Astrocyte of the spinal cord (primary cell): ENCODE measurements around the gene ZNF592.

Experiments used
- DNase-seq: peaks from one replicate; pipeline ENCODE4 v3.0.0; 2011; ENCODE audit warnings: low read depth, low spot score
- H3K4me3 ChIP-seq: 2 replicates; pipeline ENCODE4 v1.5.1; 2011; ENCODE audit warnings: low read depth, mild to moderate bottlenecking, low read length, moderate library complexity
- in situ Hi-C: cut with HindIII; loops from 2 replicates; pipeline ENCODE4 v1.10.0; 2017; ENCODE audit warnings: low sequenced_read_pairs
- TF ChIP-seq, protein P1 (sequence below): IDR thresholded peaks from 2 replicates; pipeline ENCODE4 v1.5.1; 2012; ENCODE audit warnings: low read depth, mild to moderate bottlenecking, low read length, inconsistent platforms

ZNF592 gene

DNA sequence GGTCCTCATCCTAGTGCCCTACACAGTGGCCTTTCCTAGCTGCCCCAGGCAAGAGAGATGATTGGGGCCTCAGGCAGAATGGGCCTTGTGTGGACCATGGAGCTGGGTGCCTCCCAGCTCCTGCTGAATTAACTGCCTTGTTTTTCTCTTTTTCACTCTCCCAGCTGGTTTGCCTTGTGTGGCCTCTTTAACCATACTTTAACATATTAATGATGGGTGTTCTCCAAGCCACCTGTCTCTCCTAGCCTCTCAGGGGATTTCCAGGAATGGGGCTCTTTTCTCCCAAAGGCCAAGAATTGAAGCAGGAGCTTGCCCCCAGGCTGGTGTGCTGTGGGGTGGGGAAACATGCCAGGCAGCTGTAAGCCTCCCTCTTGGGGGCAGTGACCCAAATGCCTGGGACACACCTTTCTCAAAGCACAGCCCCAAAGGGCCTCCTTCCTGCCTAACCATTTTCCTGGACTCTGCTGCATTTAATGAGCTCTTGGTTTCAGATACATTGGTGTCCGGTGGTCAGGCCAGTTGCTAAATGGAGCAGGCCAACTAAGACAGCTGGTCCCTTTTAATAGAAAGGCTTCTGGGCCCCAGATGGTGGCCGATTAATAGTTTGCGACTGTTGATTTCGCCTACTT is 74.4 kb downstream of the ZNF592 start:
- in situ Hi-C loops = no loop called here
- TF ChIP-seq, protein P1, sequence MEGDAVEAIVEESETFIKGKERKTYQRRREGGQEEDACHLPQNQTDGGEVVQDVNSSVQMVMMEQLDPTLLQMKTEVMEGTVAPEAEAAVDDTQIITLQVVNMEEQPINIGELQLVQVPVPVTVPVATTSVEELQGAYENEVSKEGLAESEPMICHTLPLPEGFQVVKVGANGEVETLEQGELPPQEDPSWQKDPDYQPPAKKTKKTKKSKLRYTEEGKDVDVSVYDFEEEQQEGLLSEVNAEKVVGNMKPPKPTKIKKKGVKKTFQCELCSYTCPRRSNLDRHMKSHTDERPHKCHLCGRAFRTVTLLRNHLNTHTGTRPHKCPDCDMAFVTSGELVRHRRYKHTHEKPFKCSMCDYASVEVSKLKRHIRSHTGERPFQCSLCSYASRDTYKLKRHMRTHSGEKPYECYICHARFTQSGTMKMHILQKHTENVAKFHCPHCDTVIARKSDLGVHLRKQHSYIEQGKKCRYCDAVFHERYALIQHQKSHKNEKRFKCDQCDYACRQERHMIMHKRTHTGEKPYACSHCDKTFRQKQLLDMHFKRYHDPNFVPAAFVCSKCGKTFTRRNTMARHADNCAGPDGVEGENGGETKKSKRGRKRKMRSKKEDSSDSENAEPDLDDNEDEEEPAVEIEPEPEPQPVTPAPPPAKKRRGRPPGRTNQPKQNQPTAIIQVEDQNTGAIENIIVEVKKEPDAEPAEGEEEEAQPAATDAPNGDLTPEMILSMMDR = no peak
- H3K4me3 ChIP-seq = no peak overlapping the region
- no peak for DNase-seq

DNA sequence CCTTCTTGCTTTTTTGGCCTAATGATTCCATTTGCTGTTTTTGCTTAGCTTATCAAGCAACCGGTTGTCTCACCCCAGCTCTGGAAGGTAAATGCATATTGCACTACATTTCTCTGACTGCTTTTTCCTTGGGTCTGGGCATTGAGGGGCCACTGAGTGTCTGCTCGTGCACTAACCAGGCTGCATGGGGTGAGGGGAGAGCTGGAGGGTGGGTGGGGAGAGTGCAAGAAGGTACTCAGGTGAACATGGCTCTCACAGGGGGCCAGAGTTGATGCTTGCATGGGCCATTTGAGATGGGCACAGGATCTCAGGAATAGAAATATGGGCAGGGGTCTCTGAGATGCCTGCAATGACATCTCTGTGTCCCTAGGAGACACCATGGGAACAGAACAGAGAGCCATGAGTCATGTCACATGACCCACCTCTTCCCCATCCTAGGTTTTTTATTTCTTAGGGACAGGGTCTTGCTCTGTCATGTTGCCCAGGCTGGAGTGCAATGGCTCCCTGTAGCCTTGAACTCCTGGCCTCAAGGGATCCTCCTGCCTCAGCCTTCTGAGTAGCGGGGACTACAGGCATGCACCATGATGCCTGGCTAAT is 75.0 kb downstream of the ZNF592 start:
- TF ChIP-seq, protein P1 = no peak
- DNase-seq = no peak
- no peak overlapping the region for H3K4me3 ChIP-seq
- in situ Hi-C loops = no loop called here

DNA sequence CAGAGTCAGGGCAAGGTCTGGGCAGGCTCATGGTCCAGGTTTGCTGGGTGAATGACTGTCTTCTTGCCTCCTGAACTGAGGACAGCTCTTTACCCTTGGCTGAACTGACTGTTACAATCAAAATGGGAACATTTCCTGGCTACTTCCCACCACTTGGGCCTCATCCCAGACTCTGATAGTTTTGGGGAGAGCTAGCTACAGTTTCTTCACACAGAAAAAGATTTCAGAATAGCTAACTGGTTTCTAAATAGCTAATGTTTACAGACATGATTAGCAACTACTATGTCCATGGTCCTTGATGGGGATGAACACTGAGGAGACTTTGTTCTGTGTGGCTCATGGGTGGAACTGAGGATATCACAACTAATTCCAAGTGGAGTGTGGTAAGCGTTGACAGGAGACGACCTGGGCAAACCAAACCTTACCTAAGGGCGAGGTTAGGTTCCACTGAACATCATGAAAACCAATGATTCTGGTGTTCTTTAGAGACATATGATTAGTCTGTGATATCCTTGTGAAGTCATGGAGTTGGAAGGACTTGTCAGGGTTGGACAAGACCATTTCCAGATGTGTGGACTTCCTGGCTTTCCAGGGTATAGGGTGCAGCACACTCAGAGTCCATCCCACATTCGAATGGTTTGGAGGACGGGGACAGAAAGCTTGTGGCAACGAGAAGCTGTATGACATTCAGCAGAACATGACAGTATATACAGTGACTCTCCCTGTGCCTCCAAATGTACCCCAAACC is 76.0 kb downstream of the ZNF592 start:
- in situ Hi-C loops = no loop called here
- TF ChIP-seq, protein P1 = no peak
- no peak overlapping the region for H3K4me3 ChIP-seq
- DNase-seq = no peak

DNA sequence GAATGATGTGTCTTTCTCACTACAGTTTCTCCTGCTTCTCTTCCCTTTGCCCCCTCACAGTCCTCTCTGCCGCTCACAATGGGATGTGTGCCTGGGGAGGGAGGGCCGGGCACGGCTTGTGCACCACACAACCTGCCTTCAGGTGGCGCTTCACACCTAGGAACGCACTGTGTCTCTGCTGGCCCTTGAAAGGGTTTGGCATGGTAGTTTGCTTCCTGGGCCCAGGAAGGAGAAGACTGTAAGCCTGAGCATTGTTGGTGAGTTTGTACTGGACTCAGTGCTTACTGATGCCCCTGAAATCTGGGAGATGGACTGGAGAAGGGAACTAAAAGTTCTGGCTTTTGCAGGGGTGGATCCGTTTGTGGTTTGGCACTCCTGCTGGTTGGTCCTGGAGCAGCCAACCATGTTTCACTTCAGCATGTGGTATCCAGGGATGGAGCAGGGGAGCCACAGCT is 78.0 kb downstream of the ZNF592 start:
- H3K4me3 ChIP-seq = no peak overlapping the region
- in situ Hi-C loops = no loop called here
- TF ChIP-seq, protein P1 = no peak
- peak; percentile 24 for DNase-seq

DNA sequence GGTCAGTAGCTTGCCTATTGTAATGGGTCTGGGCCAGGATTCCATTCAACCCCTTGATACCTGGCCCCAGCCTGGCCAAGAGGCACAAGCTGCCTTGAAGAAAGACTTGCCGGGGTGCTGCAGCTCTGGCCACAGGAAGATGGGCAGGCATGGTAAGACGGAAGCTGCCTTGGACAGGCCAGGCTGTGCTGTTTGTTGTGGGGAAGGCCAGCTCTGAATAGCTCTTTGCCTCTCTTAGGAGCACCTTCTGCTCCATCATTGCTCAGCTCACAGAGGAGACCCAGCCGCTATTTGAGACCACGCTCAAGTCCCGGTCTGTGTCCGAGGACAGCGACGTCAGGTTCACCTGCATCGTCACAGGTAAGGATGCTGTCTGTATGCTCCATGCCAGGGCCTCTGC is 78.9 kb downstream of the ZNF592 start:
- no peak for DNase-seq
- in situ Hi-C loops = no loop called here
- no peak overlapping the region for H3K4me3 ChIP-seq
- TF ChIP-seq, protein P1 = no peak

DNA sequence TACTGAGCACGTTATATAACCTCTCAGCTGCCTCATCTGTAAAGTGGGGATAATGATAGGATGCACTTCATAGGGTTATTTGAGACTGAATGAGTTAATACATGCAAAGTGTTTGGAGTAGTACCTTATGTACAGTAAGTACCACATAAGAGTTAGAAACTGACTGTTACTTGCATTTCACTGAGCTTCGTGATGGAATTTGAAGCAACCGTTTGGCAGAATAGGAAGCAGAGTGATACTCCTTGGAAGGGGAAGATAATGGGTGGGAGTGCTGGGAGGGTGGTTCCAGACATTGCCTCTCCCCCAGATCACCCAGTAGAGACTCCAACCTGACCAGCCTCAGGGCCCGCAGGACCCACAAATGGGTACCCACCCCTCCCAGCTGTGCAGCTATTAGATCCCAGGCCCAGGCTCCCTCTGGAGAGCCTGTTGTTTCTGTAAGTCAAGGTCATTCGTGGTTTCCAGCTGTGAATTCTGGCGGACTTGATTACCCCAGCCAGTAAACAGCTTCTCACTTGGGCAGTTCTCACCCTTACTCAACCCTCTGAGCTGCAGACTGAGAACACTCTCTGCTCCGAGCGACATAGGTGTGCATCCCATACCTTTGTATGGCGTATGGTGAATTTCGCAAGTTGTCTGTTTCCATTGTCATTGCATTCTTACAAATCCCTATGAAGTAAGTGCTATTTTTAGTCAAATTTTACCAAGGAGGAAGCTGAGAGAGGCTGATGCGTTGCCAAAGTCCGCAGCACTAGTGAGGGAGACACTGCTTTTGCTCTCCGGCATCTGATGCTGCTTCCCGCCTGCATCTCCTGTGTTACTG is 79.9 kb downstream of the ZNF592 start:
- DNase-seq = no peak
- in situ Hi-C loops = no loop called here
- TF ChIP-seq, protein P1 = no peak
- no peak overlapping the region for H3K4me3 ChIP-seq
